Measurements from ENCODE around the gene NMRK2.
"Not testable (repeated sequence)": the region's sequence is repeated elsewhere in the genome, so short reads cannot be mapped to it uniquely, and the experiment has no call there.

DNA sequence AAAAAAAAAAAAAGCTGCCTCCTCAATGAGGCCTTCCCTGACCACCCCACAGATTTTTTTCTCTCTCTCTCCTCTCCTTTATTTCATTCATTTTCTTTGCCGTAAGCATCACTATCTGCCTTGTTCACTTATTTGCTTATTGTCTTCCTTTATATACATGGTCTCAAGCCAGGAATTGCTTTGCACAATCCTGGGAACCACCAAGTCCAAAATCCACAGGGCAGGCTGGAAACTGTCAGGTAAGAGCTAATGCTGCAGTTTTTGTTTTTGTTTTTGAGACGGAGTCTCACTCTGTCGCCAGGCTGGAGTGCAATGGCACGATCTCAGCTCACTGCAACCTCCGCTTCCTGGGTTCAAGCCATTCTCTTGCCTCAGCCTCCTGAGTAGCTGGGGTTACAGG lies 37.9 kb upstream of the NMRK2 start:
- not testable (repeated sequence) for TF ChIP-seq POLR2A (IDR thresholded peaks at IDR 0.05; ENCODE audit: low read depth, low read length); POLR2AphosphoS5 (IDR thresholded peaks at IDR 0.05; ENCODE audit: low read depth, low read length); SPI1 (IDR thresholded peaks at IDR 0.05; ENCODE audit: low read depth, low read length); TAF1 (IDR thresholded peaks at IDR 0.05; ENCODE audit: low read depth, low read length); PAX5 (IDR thresholded peaks at IDR 0.05; ENCODE audit: insufficient read depth, low read length, severe bottlenecking); POU2F2 (IDR thresholded peaks at IDR 0.05; ENCODE audit: low read depth, low read length)

Measured in GM12891 (cell line).